Measurements from ENCODE around the gene AOPEP.

Gene AOPEP

DNA sequence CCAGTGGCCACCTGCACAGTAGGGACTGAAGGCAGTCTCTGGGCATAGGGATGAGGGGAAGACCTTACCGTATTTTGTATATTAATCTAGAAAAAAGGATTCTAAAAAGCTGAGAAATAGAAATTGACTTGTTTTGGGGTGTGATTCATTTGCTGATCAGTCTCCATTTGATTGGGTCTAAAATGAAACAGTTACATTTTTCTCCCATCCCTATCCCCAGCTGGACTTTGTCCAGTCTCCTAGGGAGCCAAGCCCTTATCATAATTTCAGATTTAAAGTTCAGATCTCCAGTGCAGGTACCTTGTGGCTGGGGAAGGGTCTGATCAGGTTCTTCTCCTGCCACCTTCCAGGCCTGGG, 350.2 kb downstream of the AOPEP start:
- Histone ChIP-seq H3K4me1 (ENCODE audit: control insufficient read depth in 5 of 5, insufficient read depth in 5 of 5, low read length in 5 of 5) (peaks cover 0 to 22% (median 18%) of the 10 kb centered on the region in 5 donors), H3K9me3 (ENCODE audit: control insufficient read depth in 5 of 5, low read length in 5 of 5) (no peaks in the 10 kb centered on the region), H3K27me3 (ENCODE audit: control insufficient read depth in 5 of 5, insufficient read depth in 4 of 5, low read length in 5 of 5) (no peaks in the 10 kb centered on the region), H3K36me3 (ENCODE audit: control insufficient read depth in 5 of 5, insufficient read depth in 5 of 5, low read length in 5 of 5) (peaks cover 0 to 47% (median 34%) of the 10 kb centered on the region in 5 donors), H3K4me3 (ENCODE audit: low read depth in 1 of 5, low read length in 5 of 5) (no peak overlapping the region), H3K27ac (ENCODE audit: low read depth, low read length) (no peak overlapping the region), H3K9ac (ENCODE audit: low read length in 5 of 5) (no peak overlapping the region)

GRCh38 chr9:95077053-95077765, 350.7 kb downstream of the AOPEP start:
- Histone ChIP-seq H3K27ac (ENCODE audit: low read depth, low read length) (no peak overlapping the region), H3K27me3 (ENCODE audit: control insufficient read depth in 5 of 5, insufficient read depth in 4 of 5, low read length in 5 of 5) (no peaks in the 10 kb centered on the region), H3K4me3 (ENCODE audit: low read depth in 1 of 5, low read length in 5 of 5) (no peak overlapping the region), H3K4me1 (ENCODE audit: control insufficient read depth in 5 of 5, insufficient read depth in 5 of 5, low read length in 5 of 5) (peaks cover 0 to 22% (median 18%) of the 10 kb centered on the region in 5 donors), H3K36me3 (ENCODE audit: control insufficient read depth in 5 of 5, insufficient read depth in 5 of 5, low read length in 5 of 5) (peaks cover 0 to 52% (median 36%) of the 10 kb centered on the region in 5 donors), H3K9me3 (ENCODE audit: control insufficient read depth in 5 of 5, low read length in 5 of 5) (no peaks in the 10 kb centered on the region), H3K9ac (ENCODE audit: low read length in 5 of 5) (no peak overlapping the region)

DNA sequence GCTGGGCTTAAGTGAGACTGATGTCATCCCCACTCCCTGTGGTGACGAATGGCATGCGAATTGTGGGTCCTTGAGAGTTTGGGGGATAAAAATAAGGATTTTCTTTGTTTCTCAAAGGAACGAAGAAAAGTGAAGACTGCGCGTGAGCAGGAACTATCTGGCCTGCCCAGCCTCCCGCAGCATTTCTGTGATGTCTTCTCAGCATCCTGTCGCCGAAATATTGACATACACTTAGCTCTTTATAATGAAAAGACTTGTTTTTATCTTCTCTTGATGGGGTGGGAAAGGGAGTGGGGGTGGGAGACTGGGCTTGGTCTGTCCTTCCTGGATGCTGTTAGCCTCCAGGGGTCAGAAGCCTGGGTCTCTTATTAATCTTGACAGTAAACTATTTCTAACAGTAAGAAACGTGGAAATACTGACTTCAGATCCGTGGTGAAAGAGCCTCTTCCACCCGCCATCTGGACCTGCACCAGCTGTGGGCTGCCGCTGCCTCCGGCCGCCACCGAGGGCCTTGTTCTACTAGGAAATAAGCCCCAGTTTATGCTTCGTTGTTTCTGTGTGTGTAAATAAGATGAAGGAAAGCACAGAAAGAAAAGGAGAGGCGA, 351.4 kb downstream of the AOPEP start:
- Histone ChIP-seq H3K36me3 (ENCODE audit: control insufficient read depth in 5 of 5, insufficient read depth in 5 of 5, low read length in 5 of 5) (peaks cover 0 to 59% (median 43%) of the 10 kb centered on the region in 5 donors), H3K4me3 (ENCODE audit: low read depth in 1 of 5, low read length in 5 of 5) (no peak overlapping the region), H3K27me3 (ENCODE audit: control insufficient read depth in 5 of 5, insufficient read depth in 4 of 5, low read length in 5 of 5) (no peaks in the 10 kb centered on the region), H3K27ac (ENCODE audit: low read depth, low read length) (no peak overlapping the region), H3K4me1 (ENCODE audit: control insufficient read depth in 5 of 5, insufficient read depth in 5 of 5, low read length in 5 of 5) (peaks cover 0 to 18% (median 14%) of the 10 kb centered on the region in 5 donors), H3K9me3 (ENCODE audit: control insufficient read depth in 5 of 5, low read length in 5 of 5) (no peaks in the 10 kb centered on the region), H3K9ac (ENCODE audit: low read length in 5 of 5) (no peak overlapping the region)

GRCh38 chr9:95078511-95078910, 352.0 kb downstream of the AOPEP start:
- peaks cover 0 to 65% (median 49%) of the 10 kb centered on the region in 5 donors for H3K36me3 ChIP-seq (ENCODE audit: control insufficient read depth in 5 of 5, insufficient read depth in 5 of 5, low read length in 5 of 5)
- H3K4me3 ChIP-seq (ENCODE audit: low read depth in 1 of 5, low read length in 5 of 5) = no peak overlapping the region
- H3K4me1 ChIP-seq (ENCODE audit: control insufficient read depth in 5 of 5, insufficient read depth in 5 of 5, low read length in 5 of 5) = peaks cover 0 to 18% (median 10%) of the 10 kb centered on the region in 5 donors
- no peaks in the 10 kb centered on the region for H3K9me3 ChIP-seq (ENCODE audit: control insufficient read depth in 5 of 5, low read length in 5 of 5)
- H3K27me3 ChIP-seq (ENCODE audit: control insufficient read depth in 5 of 5, insufficient read depth in 4 of 5, low read length in 5 of 5) = no peaks in the 10 kb centered on the region
- H3K27ac ChIP-seq (ENCODE audit: low read depth, low read length) = no peak overlapping the region
- H3K9ac ChIP-seq (ENCODE audit: low read length in 5 of 5) = no peak overlapping the region

GRCh38 chr9:95078939-95079338, 352.4 kb downstream of the AOPEP start:
- Histone ChIP-seq H3K27ac (ENCODE audit: low read depth, low read length) (no peak overlapping the region), H3K9me3 (ENCODE audit: control insufficient read depth in 5 of 5, low read length in 5 of 5) (no peaks in the 10 kb centered on the region), H3K9ac (ENCODE audit: low read length in 5 of 5) (no peak overlapping the region), H3K4me1 (ENCODE audit: control insufficient read depth in 5 of 5, insufficient read depth in 5 of 5, low read length in 5 of 5) (peaks cover 0 to 19% (median 10%) of the 10 kb centered on the region in 5 donors), H3K4me3 (ENCODE audit: low read depth in 1 of 5, low read length in 5 of 5) (no peak overlapping the region), H3K27me3 (ENCODE audit: control insufficient read depth in 5 of 5, insufficient read depth in 4 of 5, low read length in 5 of 5) (no peaks in the 10 kb centered on the region), H3K36me3 (ENCODE audit: control insufficient read depth in 5 of 5, insufficient read depth in 5 of 5, low read length in 5 of 5) (peaks cover 0 to 66% (median 52%) of the 10 kb centered on the region in 5 donors)

DNA sequence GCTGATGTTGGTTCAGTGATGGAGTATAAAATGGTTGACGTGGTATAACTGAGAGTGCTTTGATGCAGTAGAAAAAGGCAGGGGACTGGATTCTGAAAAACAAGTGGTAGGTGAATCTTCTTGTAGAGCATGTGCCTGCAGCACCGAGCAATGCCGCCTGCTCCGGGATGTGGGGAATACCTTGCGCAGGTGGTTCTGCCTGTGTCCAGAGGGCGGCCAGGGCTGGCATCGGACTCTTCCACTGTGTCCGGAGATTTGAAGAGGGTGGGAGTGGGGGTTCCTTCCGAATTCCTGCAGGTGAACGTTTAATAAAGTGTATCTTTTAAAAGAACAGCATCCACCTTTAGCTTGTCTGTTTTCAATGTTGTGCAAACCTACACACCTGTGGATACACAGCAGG, 353.0 kb downstream of the AOPEP start:
- Histone ChIP-seq H3K4me1 (ENCODE audit: control insufficient read depth in 5 of 5, insufficient read depth in 5 of 5, low read length in 5 of 5) (peaks cover 0 to 19% (median 10%) of the 10 kb centered on the region in 5 donors), H3K27me3 (ENCODE audit: control insufficient read depth in 5 of 5, insufficient read depth in 4 of 5, low read length in 5 of 5) (no peaks in the 10 kb centered on the region), H3K9ac (ENCODE audit: low read length in 5 of 5) (no peak overlapping the region)

DNA sequence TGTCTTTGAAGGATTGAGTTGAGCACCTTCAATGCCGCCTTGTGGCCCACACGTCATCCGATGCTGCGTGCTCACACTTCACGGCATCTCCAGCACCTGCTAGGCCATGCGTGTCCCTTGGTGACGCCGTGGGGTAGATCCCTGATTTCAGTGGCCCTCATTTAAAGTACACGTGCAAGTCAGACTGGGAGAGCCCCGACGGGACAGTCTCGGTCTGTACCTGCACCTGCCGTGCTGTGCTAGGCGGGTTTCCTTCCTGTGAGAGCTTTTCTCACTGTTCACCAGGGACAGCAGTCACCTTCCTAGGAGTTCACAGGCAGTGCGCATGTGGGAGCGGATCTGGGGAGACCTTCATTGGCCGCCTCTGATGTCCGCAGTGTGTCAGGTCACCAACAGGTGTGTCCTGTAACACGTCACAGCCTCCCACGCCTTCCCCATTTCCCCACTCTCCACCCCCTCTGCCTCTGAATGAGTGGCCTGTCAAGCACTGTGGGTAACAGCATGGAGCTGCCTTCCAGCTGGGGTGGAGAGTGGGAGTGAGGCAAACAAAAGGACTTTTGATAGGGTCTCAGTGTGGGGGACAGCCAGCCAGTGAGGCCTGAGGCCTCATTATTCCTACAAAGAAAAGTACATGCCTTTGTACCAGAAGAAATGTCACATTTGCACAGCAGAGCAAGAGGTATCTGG, 354.6 kb downstream of the AOPEP start:
- H3K27me3 ChIP-seq (ENCODE audit: control insufficient read depth in 5 of 5, insufficient read depth in 4 of 5, low read length in 5 of 5) = no peaks in the 10 kb centered on the region
- no peak overlapping the region for H3K4me3 ChIP-seq (ENCODE audit: low read depth in 1 of 5, low read length in 5 of 5)
- H3K9ac ChIP-seq (ENCODE audit: low read length in 5 of 5) = no peak overlapping the region
- H3K9me3 ChIP-seq (ENCODE audit: control insufficient read depth in 5 of 5, low read length in 5 of 5) = no peaks in the 10 kb centered on the region
- H3K27ac ChIP-seq (ENCODE audit: low read depth, low read length) = no peak overlapping the region
- H3K4me1 ChIP-seq (ENCODE audit: control insufficient read depth in 5 of 5, insufficient read depth in 5 of 5, low read length in 5 of 5) = peaks cover 0 to 19% (median 10%) of the 10 kb centered on the region in 5 donors
- H3K36me3 ChIP-seq (ENCODE audit: control insufficient read depth in 5 of 5, insufficient read depth in 5 of 5, low read length in 5 of 5) = peaks cover 0 to 68% (median 60%) of the 10 kb centered on the region in 5 donors

More for the DNA sequence above, 353.0 kb downstream of the AOPEP start:
- H3K36me3 ChIP-seq (ENCODE audit: control insufficient read depth in 5 of 5, insufficient read depth in 5 of 5, low read length in 5 of 5) = peaks cover 0 to 64% (median 53%) of the 10 kb centered on the region in 5 donors
- H3K27ac ChIP-seq (ENCODE audit: low read depth, low read length) = no peak overlapping the region
- no peak overlapping the region for H3K4me3 ChIP-seq (ENCODE audit: low read depth in 1 of 5, low read length in 5 of 5)
- H3K9me3 ChIP-seq (ENCODE audit: control insufficient read depth in 5 of 5, low read length in 5 of 5) = no peaks in the 10 kb centered on the region

DNA sequence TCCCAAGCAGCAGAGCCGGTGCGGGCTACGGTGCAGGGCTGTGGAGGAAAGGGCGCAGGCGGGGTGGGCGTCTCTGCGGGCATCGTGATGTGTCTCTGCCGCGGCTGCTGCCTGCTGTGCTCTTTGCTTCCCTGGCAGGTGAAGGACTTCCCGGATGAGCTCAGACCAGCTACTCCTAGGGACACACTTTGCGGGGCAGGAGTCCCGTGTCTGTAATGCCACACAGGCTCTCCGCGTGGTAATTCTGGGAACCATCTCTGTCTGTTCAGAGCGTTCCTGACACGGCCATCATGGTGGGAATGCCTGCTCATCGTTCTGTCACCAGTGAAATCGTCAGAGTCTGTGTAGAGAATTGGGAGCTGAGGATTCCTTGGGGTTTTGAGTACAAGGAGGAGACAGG, 355.5 kb downstream of the AOPEP start:
- Histone ChIP-seq H3K4me3 (ENCODE audit: low read depth in 1 of 5, low read length in 5 of 5) (no peak overlapping the region), H3K27me3 (ENCODE audit: control insufficient read depth in 5 of 5, insufficient read depth in 4 of 5, low read length in 5 of 5) (no peaks in the 10 kb centered on the region), H3K27ac (ENCODE audit: low read depth, low read length) (no peak overlapping the region), H3K9me3 (ENCODE audit: control insufficient read depth in 5 of 5, low read length in 5 of 5) (no peaks in the 10 kb centered on the region), H3K36me3 (ENCODE audit: control insufficient read depth in 5 of 5, insufficient read depth in 5 of 5, low read length in 5 of 5) (peaks cover 0 to 76% (median 69%) of the 10 kb centered on the region in 5 donors), H3K4me1 (ENCODE audit: control insufficient read depth in 5 of 5, insufficient read depth in 5 of 5, low read length in 5 of 5) (peaks cover 0 to 15% (median 9%) of the 10 kb centered on the region in 5 donors), H3K9ac (ENCODE audit: low read length in 5 of 5) (no peak overlapping the region)

DNA sequence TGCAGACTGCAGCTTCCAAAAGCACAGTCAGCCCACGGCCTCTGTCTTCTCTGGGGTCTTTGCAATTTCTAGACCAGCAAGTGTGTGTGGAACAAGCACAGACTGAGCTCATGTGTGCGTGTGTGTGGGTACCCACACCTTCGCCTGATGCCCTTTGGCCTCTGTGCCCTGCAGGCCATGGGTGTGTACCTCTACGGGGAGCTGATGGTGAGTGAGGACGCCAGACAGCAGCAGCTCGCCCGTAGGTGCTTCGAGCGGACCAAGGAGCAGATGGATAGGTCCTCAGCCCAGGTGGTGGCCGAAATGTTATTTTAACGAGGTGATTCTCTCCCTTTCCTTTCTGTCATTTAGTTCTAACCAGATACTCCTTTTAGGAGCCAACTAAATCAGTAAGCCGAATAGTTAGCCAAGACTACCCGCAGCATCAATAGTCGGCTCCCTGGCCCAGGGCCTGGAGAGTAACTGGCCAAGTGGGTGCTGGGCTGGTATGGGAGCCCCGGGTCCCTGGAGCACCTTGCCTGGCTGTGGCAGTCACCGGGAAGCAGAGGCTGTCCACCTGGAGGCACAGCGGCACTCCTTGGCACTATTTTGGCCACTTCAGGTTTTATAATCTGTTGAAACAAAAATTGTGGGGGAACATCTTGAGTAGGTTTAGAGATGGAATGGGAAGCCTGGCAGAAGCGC, 356.0 kb downstream of the AOPEP start:
- H3K9ac ChIP-seq (ENCODE audit: low read length in 5 of 5) = no peak overlapping the region
- H3K36me3 ChIP-seq (ENCODE audit: control insufficient read depth in 5 of 5, insufficient read depth in 5 of 5, low read length in 5 of 5) = peaks cover 0 to 75% (median 69%) of the 10 kb centered on the region in 5 donors
- peaks cover 0 to 12% (median 5%) of the 10 kb centered on the region in 5 donors for H3K4me1 ChIP-seq (ENCODE audit: control insufficient read depth in 5 of 5, insufficient read depth in 5 of 5, low read length in 5 of 5)
- H3K27me3 ChIP-seq (ENCODE audit: control insufficient read depth in 5 of 5, insufficient read depth in 4 of 5, low read length in 5 of 5) = no peaks in the 10 kb centered on the region
- no peaks in the 10 kb centered on the region for H3K9me3 ChIP-seq (ENCODE audit: control insufficient read depth in 5 of 5, low read length in 5 of 5)
- H3K27ac ChIP-seq (ENCODE audit: low read depth, low read length) = no peak overlapping the region
- H3K4me3 ChIP-seq (ENCODE audit: low read depth in 1 of 5, low read length in 5 of 5) = no peak overlapping the region

Data from subcutaneous abdominal adipose tissue (tissue), 5 donors.